Measurements from ENCODE around the gene HEATR5A.
"Not testable (repeated sequence)": the region's sequence is repeated elsewhere in the genome, so short reads cannot be mapped to it uniquely, and the experiment has no call there.

DNA sequence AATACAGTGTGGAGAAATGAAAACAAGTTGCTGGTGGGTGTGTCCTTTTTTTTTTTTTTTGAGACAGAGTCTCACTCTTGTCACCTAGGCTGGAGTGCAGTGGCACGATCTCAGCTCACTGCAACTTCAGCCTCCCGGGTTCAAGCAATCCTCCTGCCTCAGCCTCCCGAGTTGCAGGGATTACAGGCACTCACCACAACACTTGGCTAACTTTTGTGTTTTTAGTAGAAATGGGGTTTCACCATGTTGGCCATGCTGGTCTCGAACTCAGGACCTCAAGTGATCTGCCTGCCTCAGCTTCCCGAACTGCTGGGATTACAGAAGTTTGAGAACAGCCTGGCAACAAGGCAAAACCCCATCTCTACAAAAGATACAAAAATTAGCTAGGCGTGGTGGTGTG is 108.0 kb downstream of the HEATR5A start:
- not testable (repeated sequence) for TF ChIP-seq CTCF (optimal IDR thresholded peaks at IDR 0.05 in 1 of 3, IDR thresholded peaks at IDR 0.05 in 1 of 3, conservative IDR thresholded peaks at IDR 0.05 in 1 of 3; ENCODE audit: extremely low read depth in 1 of 3, insufficient read depth in 2 of 3, low read length in 3 of 3); EZH2 (IDR thresholded peaks at IDR 0.05; ENCODE audit: low read length)

All from keratinocyte (primary cell).